Prostate gland (tissue), 2 donors: ENCODE data around the gene CNTNAP2.

Experiments
- CTCF ChIP-seq, 4 experiments: fragments of 200-600 bp in 2 of 4; fragments of 450-650 bp in 2 of 4; sonication (generic) in 2 of 4; IDR thresholded peaks; 1 replicate in 3 of 4; 2 replicates in 1 of 4; pipeline ENCODE4 v1.5.1; 2016 to 2019; ENCODE audit warnings: antibody characterized with exemption in 4 of 4, mild to moderate bottlenecking in 2 of 4, moderate library complexity in 2 of 4
- POLR2A ChIP-seq: fragments of 450-650 bp; IDR thresholded peaks from one replicate; pipeline ENCODE4 v1.6.1; 2016; ENCODE audit warnings: antibody characterized with exemption, mild to moderate bottlenecking
- POLR2AphosphoS5 ChIP-seq: sonication (generic); formaldehyde crosslinking; IDR thresholded peaks from one replicate; pipeline ENCODE4 v1.6.1; 2017; ENCODE audit warnings: antibody characterized with exemption

- no peak for TF ChIP-seq POLR2A
- no peak for TF ChIP-seq CTCF (IDR thresholded peaks at IDR 0.05)
- no peak for TF ChIP-seq POLR2AphosphoS5
These were observed 2028.2 kb downstream of the CNTNAP2 start for GRCh38 chr7:148144827-148145226.
